ENCODE measurements around the gene ADGRB3.
"Not testable (repeated sequence)": the region's sequence is repeated elsewhere in the genome, so short reads cannot be mapped to it uniquely, and the experiment has no call there.

ADGRB3 gene

GRCh38 chr6:68958327-68958726, 323.2 kb downstream of the ADGRB3 start:
- no peak for DNase-seq (ENCODE audit: low read depth)

GRCh38 chr6:68967549-68968300, 332.6 kb downstream of the ADGRB3 start:
- peak; percentile 40 for DNase-seq (ENCODE audit: low read depth)

GRCh38 chr6:68968301-68968649, 333.2 kb downstream of the ADGRB3 start:
- no peak for DNase-seq (ENCODE audit: low read depth)

- no peak for DNase-seq (ENCODE audit: low read depth)
Measured at GRCh38 chr6:68973066-68973465, 338.0 kb downstream of the ADGRB3 start.

- DNase-seq (ENCODE audit: low read depth) = no peak
Measured at GRCh38 chr6:68975064-68975463, 340.0 kb downstream of the ADGRB3 start.

- DNase-seq (ENCODE audit: low read depth) = no peak
Measured at GRCh38 chr6:68975816-68976215, 340.7 kb downstream of the ADGRB3 start.

GRCh38 chr6:68976260-68976659, 341.2 kb downstream of the ADGRB3 start:
- DNase-seq (ENCODE audit: low read depth) = no peak

- DNase-seq (ENCODE audit: low read depth) = no peak
Measured at GRCh38 chr6:68978411-68978810, 343.3 kb downstream of the ADGRB3 start.

- DNase-seq (ENCODE audit: low read depth) = not testable (repeated sequence)
Measured at GRCh38 chr6:68981668-68982067, 346.6 kb downstream of the ADGRB3 start.

GRCh38 chr6:68988698-68989097, 353.6 kb downstream of the ADGRB3 start:
- no peak for DNase-seq (ENCODE audit: low read depth)

- DNase-seq (ENCODE audit: low read depth) = no peak
Measured at GRCh38 chr6:68990317-68990716, 355.2 kb downstream of the ADGRB3 start.

GRCh38 chr6:68993911-68994310, 358.8 kb downstream of the ADGRB3 start:
- no peak for DNase-seq (ENCODE audit: low read depth)

GRCh38 chr6:68994521-68994920, 359.4 kb downstream of the ADGRB3 start:
- no peak for DNase-seq (ENCODE audit: low read depth)

GRCh38 chr6:69005199-69005598, 370.1 kb downstream of the ADGRB3 start:
- no peak for DNase-seq (ENCODE audit: low read depth)

GRCh38 chr6:69007781-69008180, 372.7 kb downstream of the ADGRB3 start:
- no peak for DNase-seq (ENCODE audit: low read depth)

- DNase-seq (ENCODE audit: low read depth) = no peak
Measured at GRCh38 chr6:69012211-69012610, 377.1 kb downstream of the ADGRB3 start.

GRCh38 chr6:69012876-69013275, 377.8 kb downstream of the ADGRB3 start:
- DNase-seq (ENCODE audit: low read depth) = no peak

GRCh38 chr6:69018906-69019305, 383.8 kb downstream of the ADGRB3 start:
- DNase-seq (ENCODE audit: low read depth) = no peak

- DNase-seq (ENCODE audit: low read depth) = no peak
Measured at GRCh38 chr6:69019832-69020231, 384.8 kb downstream of the ADGRB3 start.

GRCh38 chr6:69022993-69023392, 387.9 kb downstream of the ADGRB3 start:
- DNase-seq (ENCODE audit: low read depth) = no peak

- no peak for DNase-seq (ENCODE audit: low read depth)
Measured at GRCh38 chr6:69026243-69026642, 391.2 kb downstream of the ADGRB3 start.

- DNase-seq (ENCODE audit: low read depth) = no peak
Measured at GRCh38 chr6:69026715-69027114, 391.6 kb downstream of the ADGRB3 start.

- no peak for DNase-seq (ENCODE audit: low read depth)
Measured at GRCh38 chr6:69027861-69028260, 392.8 kb downstream of the ADGRB3 start.

- no peak for DNase-seq (ENCODE audit: low read depth)
Measured at GRCh38 chr6:69038841-69039240, 403.8 kb downstream of the ADGRB3 start.

Data from activated T-cell treated with anti-CD3 and anti-CD28 coated beads for 48 hours (primary cell).